Spleen (tissue), 11 donors: ENCODE data around the gene G3BP2. TPM values are rescaled to one million over a fixed set of nuclear protein-coding genes. Genes with fewer than 3 reads are reported as not detected.

Experiments
- DNase-seq: peaks from one replicate; pipeline ENCODE4 v3.0.0-alpha.2; 2020
- H3K27ac ChIP-seq, 8 donors: fragments of 200-600 bp; sonication (generic) in 7 of 8; 1 replicate in 4 of 8; 2 replicates in 4 of 8; pipeline versions ENCODE4 v1.5.0 to v1.8.0; 2016 to 2021; ENCODE audit warnings: inconsistent platforms in 4 of 8, mild to moderate bottlenecking in 4 of 8, moderate library complexity in 1 of 8
- H3K27me3 ChIP-seq, 7 donors: fragments of 200-600 bp; sonication (generic) in 6 of 7; replicated peaks in 1 of 7; 1 replicate in 4 of 7; 2 replicates in 3 of 7; pipeline versions ENCODE4 v1.5.0 to v1.8.0; 2016 to 2021; ENCODE audit warnings: inconsistent platforms in 3 of 7, mild to moderate bottlenecking in 1 of 7
- H3K36me3 ChIP-seq, 6 donors: fragments of 200-600 bp; sonication (generic) in 5 of 6; 1 replicate in 4 of 6; 2 replicates in 2 of 6; pipeline versions ENCODE4 v1.5.0 to v1.8.0; 2016 to 2021; ENCODE audit warnings: inconsistent platforms in 2 of 6
- H3K4me1 ChIP-seq, 6 donors: fragments of 200-600 bp; sonication (generic) in 5 of 6; 1 replicate in 3 of 6; 2 replicates in 3 of 6; pipeline versions ENCODE4 v1.5.0 to v1.8.0; 2016 to 2021; ENCODE audit warnings: inconsistent platforms in 3 of 6
- H3K4me3 ChIP-seq, 8 donors: fragments of 200-600 bp; sonication (generic) in 7 of 8; 1 replicate in 4 of 8; 2 replicates in 4 of 8; pipeline versions ENCODE4 v1.5.0 to v1.8.0; 2016 to 2021; ENCODE audit warnings: inconsistent platforms in 4 of 8, mild to moderate bottlenecking in 4 of 8, moderate library complexity in 2 of 8
- H3K9me3 ChIP-seq, 8 donors: fragments of 200-600 bp; sonication (generic) in 7 of 8; 1 replicate in 4 of 8; 2 replicates in 4 of 8; pipeline versions ENCODE4 v1.5.0 to v1.8.0; 2016 to 2021; ENCODE audit warnings: inconsistent platforms in 4 of 8
- POLR2A ChIP-seq, 3 donors: fragments of 450-650 bp; IDR thresholded peaks; one replicate each; pipeline ENCODE4 v1.5.1; 2017; ENCODE audit warnings: antibody characterized with exemption in 3 of 3, mild to moderate bottlenecking in 1 of 3
- POLR2AphosphoS5 ChIP-seq, 3 donors: sonication (generic); formaldehyde crosslinking; IDR thresholded peaks; one replicate each; pipeline ENCODE4 v1.5.1; 2017; ENCODE audit warnings: antibody characterized with exemption in 3 of 3
- WGBS, 5 donors: extraction: QIAGEN DNeasy Blood & Tissue Kit in 3 of 5; methylation state at CpG; one replicate each; pipeline versions ENCODE4 v1.1.5 to v1.1.7; 2013 to 2018; 5-methylcytosine and 5-hydroxymethylcytosine counted together
- intact Hi-C: fragments of 100-400 bp; cut with DNase I; formaldehyde crosslinking; loops from one replicate; pipeline ENCODE4 v1.15.0; 2023; ENCODE audit warnings: low total_unique reads
- polyA plus RNA-seq, 3 donors: library from polyadenylated mRNA; stranded (reverse); fragments of 200-250 nt; gene quantifications; one replicate each; pipeline ENCODE4 v1.2.1, GENCODE V29; 2013
- total RNA-seq, 7 donors: library from RNA; depleted of rRNA in 3 of 7; stranded (reverse); fragments of >200 nt in 3 of 7; fragmentation: NEBNext Ultra II Directional in 4 of 7; extraction: Animal tissue kit (Norgen Biotek cat#: 25700) in 4 of 7; gene quantifications; one replicate each; pipeline versions ENCODE4 v1.1.0 to v1.2.1, GENCODE V29; 2016 to 2021
- TF ChIP-seq, protein P1 (sequence below), 11 experiments: fragments of 200-600 bp in 7 of 11; fragments of 450-650 bp in 4 of 11; sonication (generic) in 4 of 11; IDR thresholded peaks in 8 of 11; conservative IDR thresholded peaks in 3 of 11; 1 replicate in 7 of 11; 2 replicates in 4 of 11; pipeline versions ENCODE4 v1.4.0 to v1.8.0; 2016 to 2021; ENCODE audit warnings: antibody characterized with exemption in 11 of 11, inconsistent platforms in 4 of 11, mild to moderate bottlenecking in 1 of 11
- donor health status: healthy with polysubstance abuse.
- donor health status: DM: no; HTN: no; CAD: no; lungs with moderate emphysema.
- donor health status: DM: no; HTN: no; CAD: no.
- donor health status: Bipolar disorder and iron deficiency.
- donor health status: healthy.
- donor health status: DM: no; HTN: no; CAD: no.
- donor health status: DM: yes; HTN: yes; CAD: no.

The G3BP2 gene
- total and polyA plus RNA-seq, 10 donors: 15.2 to 113 (median 102) TPM

DNA sequence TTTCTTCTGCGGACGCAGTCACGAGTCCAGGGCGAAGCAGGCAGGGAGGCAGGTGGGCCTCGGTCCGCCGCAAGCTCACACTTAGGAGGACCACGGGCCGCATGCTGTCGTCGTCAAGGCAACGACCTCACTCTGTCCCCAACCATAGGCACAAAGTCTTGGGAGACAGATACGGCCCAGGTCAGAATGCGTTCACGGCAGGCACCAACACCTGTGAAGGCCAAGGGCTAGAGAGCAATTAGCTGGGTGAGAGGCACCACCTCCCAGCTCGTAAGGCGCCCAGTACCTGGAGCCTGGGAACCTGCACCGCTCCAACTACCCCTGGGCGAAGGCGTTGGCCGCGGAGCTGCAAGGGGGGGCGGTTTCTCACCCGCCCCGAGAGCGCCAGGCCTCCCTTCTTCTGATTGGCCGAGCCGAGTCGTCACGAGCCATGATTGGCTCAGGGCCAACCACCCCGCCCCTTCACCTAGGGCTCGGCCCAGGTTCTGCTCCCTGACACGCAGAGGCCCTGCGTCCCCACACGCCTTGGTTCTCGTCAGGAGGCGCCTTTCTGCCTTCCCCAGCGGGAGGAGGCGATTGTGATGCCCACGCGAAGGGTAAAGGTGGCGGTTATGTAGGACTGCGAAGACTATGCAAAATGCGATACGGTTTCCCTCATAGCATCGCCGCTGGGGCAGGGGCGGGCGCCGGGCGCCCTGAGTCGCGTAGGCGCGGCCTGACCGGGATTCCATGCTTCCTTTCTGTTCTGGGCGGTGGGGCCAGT, 42.9 kb downstream of the G3BP2 start, which contains the start of gene CDKL2:
Gene CDKL2 (minus strand): TSS at position 355 of the 763 bp plus-strand sequence. CDS start 4,540 bp downstream, outside the sequence.
- Histone ChIP-seq H3K9me3 (no peaks in the 10 kb centered on the region), H3K4me1 (peaks cover 0 to 15% (median 11%) of the 10 kb centered on the region in 6 donors), H3K27me3 (no peaks in the 10 kb centered on the region), H3K4me3 (peak within 1 kb of the TSS; percentile 50 to 81 (median 62)), H3K27ac (peak within 1 kb of the TSS in 3 of 8 donors; percentile 26 to 45 (median 36)), H3K36me3 (no peaks in the 10 kb centered on the region)
- DNase-seq: peak; percentile 95
- intact Hi-C loops: no loop called here
- TF ChIP-seq POLR2AphosphoS5 (IDR thresholded peaks at IDR 0.05) (peak; percentile 80 to 88 (median 83)), POLR2A (IDR thresholded peaks at IDR 0.05) (no peak)
- 1% methylated on average over 45 to 57 of the region's 57 CpGs for WGBS, 5 donors

GRCh38 chr4:75629239-75629638, 44.0 kb downstream of the G3BP2 start:
- Histone ChIP-seq H3K27me3 (no peaks in the 10 kb centered on the region), H3K9me3 (no peaks in the 10 kb centered on the region), H3K27ac (no peak overlapping the region), H3K4me3 (no peak overlapping the region), H3K36me3 (no peaks in the 10 kb centered on the region), H3K4me1 (peaks cover 0 to 15% (median 11%) of the 10 kb centered on the region in 6 donors)
- WGBS, 5 donors: 55 to 75% (median 73%) methylated on average over 2 of the region's 2 CpGs
- no peak for DNase-seq
- no peak for TF ChIP-seq POLR2AphosphoS5 (IDR thresholded peaks at IDR 0.05)
- intact Hi-C loops: no loop called here

DNA sequence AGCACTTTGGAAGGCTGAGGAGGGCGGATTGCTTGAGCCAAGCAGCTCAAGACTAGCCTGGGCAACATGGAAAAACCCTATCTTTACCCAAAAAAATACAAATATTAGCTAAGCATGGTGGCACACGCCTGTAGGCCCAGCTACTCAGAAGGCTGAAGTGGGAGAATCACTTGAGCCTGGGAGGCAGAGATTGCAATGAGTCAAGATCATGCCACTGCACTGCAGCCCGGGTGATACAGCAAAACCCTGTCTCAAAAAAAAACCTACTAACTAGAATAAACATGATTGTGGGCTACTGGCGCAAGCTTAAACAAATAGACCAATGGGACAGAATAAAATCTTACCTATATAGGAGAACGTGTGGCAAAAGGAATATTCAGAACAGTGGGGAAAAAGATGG, 50.2 kb downstream of the G3BP2 start:
- DNase-seq: no peak
- H3K4me3 ChIP-seq: no peak overlapping the region

GRCh38 chr4:75621715-75622114, 51.5 kb downstream of the G3BP2 start:
- Histone ChIP-seq H3K9me3 (peaks cover 0 to 2% (median 0%) of the 10 kb centered on the region in 8 donors), H3K27ac (no peak overlapping the region), H3K4me3 (no peak overlapping the region), H3K27me3 (no peaks in the 10 kb centered on the region), H3K4me1 (no peaks in the 10 kb centered on the region), H3K36me3 (no peaks in the 10 kb centered on the region)
- no peak for TF ChIP-seq POLR2A (IDR thresholded peaks at IDR 0.05)
- TF ChIP-seq POLR2AphosphoS5 (IDR thresholded peaks at IDR 0.05): no peak
- TF ChIP-seq, protein P1, sequence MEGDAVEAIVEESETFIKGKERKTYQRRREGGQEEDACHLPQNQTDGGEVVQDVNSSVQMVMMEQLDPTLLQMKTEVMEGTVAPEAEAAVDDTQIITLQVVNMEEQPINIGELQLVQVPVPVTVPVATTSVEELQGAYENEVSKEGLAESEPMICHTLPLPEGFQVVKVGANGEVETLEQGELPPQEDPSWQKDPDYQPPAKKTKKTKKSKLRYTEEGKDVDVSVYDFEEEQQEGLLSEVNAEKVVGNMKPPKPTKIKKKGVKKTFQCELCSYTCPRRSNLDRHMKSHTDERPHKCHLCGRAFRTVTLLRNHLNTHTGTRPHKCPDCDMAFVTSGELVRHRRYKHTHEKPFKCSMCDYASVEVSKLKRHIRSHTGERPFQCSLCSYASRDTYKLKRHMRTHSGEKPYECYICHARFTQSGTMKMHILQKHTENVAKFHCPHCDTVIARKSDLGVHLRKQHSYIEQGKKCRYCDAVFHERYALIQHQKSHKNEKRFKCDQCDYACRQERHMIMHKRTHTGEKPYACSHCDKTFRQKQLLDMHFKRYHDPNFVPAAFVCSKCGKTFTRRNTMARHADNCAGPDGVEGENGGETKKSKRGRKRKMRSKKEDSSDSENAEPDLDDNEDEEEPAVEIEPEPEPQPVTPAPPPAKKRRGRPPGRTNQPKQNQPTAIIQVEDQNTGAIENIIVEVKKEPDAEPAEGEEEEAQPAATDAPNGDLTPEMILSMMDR (IDR thresholded peaks at IDR 0.05 in 8 of 11, conservative IDR thresholded peaks at IDR 0.05 in 3 of 11): no peak
- intact Hi-C loops: no loop called here
- DNase-seq: no peak

More for the DNA sequence above, 50.2 kb downstream of the G3BP2 start:
- intact Hi-C loops: no loop called here
- TF ChIP-seq POLR2AphosphoS5 (IDR thresholded peaks at IDR 0.05) (no peak), POLR2A (IDR thresholded peaks at IDR 0.05) (no peak)
- TF ChIP-seq, protein P1 (IDR thresholded peaks at IDR 0.05 in 8 of 11, conservative IDR thresholded peaks at IDR 0.05 in 3 of 11): no peak
- Histone ChIP-seq H3K4me1 (no peaks in the 10 kb centered on the region), H3K27ac (no peak overlapping the region), H3K36me3 (no peaks in the 10 kb centered on the region), H3K27me3 (no peaks in the 10 kb centered on the region), H3K9me3 (no peaks in the 10 kb centered on the region)
- 84 to 93% (median 92%) methylated on average over 5 of the region's 5 CpGs for WGBS, 5 donors

DNA sequence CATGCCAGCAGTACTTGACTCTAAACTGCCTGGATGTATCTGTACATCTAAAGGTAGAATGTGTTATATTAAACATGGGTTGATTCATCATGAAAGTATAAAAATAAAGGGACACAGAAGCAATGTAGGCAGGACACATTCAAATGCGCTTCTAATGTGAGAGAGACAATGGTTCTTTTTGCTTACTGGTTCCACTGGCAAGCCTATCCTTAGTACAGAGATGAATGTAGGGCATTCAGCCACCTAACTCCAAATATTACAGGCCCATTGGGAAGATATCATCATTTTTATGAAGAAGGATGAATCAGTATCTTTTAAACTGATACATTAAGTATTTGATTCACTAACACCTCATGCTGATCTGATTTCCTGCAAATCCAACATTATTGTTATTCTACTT, 60.9 kb downstream of the G3BP2 start:
- intact Hi-C loops: no loop called here
- H3K4me3 ChIP-seq: no peak overlapping the region
- no peaks in the 10 kb centered on the region for H3K4me1 ChIP-seq
- TF ChIP-seq POLR2A (IDR thresholded peaks at IDR 0.05): no peak
- TF ChIP-seq POLR2AphosphoS5 (IDR thresholded peaks at IDR 0.05): no peak
- TF ChIP-seq, protein P1 (IDR thresholded peaks at IDR 0.05 in 8 of 11, conservative IDR thresholded peaks at IDR 0.05 in 3 of 11): no peak
- H3K36me3 ChIP-seq: no peaks in the 10 kb centered on the region
- no peaks in the 10 kb centered on the region for H3K27me3 ChIP-seq
- 92 to 100% (median 94%) methylated on average over 1 of the region's 1 CpG for WGBS, 5 donors
- peaks cover 0 to 3% (median 0%) of the 10 kb centered on the region in 8 donors for H3K9me3 ChIP-seq
- DNase-seq: no peak
- no peak overlapping the region for H3K27ac ChIP-seq
